ENCODE data around the gene COG3.
A peak's percentile ranks its signal among the peaks of the same experiment; 100 is the strongest.
"Not testable (repeated sequence)": the region's sequence is repeated elsewhere in the genome, so short reads cannot be mapped to it uniquely, and the experiment has no call there.

COG3 gene

GRCh38 chr13:45464687-45465453 is at the start of gene COG3:
TSS of gene COG3 (plus strand) at chr13:45464939. CDS start at chr13:45465037, 98 bp downstream.
- peak; percentile 99 for DNase-seq (ENCODE audit: low read depth)

- DNase-seq (ENCODE audit: low read depth): no peak
These were observed 49.6 kb upstream of the COG3 start for GRCh38 chr13:45415112-45415511.

DNA sequence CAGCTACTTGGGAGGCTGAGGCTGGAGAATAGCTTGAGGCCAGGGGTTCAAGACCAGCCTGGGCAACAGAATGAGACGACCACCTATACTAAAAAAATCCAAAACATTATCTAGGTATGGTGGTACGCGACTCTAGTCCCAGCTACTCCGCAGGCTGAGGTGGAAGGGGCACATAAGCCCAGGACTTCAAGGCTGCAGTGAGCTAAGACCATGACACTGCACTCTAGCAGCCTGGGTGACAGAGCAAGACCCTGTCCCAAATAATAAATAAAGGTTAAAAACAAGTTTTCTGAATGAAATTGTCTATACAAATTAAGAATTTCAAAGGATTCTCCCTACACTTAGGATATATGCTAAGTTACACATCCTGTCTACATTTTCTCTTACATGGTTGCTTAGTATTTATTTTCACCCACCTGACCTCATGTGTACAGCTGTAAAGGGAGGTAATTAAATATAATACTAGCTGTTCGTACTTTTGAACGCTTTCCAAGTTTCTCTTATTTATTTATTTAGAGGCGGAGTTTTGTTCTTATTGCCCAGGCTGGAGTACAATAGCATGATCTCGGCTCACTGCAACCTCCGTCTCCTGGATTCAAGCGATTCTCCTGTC is 48.1 kb upstream of the COG3 start:
- DNase-seq (ENCODE audit: low read depth): no peak

DNA sequence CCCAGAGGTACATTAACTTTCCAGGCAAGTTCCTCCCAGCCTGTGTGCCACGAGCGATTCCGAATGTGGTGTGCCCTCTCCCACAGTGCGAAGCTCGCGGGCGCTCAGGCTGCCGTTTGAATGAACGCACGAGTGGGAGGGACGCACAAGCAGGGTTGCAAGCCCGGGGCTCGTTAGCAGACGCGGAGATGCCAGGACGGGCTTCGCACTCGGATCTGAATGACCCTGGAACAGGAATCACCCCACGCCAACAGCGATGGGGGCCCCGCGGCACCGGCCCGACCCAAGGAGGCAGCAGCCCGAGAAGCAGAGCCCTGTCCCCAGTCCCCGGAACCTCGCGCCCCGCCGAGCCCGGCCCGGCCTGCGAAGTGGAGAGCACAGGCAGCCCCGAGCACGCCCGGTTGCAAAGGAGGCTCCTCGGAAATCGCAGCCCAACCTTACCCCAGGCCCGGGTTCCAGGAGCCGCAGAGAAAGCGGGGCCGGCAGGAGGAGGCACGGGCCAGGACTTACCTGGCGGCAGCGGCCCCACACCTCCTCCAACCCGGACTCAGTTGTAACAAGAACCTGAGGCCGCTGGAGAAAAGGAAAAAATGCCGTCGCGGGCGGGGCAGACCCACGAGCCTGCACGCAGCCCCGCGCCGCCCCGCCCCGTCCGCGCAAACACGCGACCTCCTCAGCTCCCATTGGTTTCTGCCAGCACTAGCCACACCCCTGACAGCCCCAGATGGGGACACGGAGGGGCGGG is 46.8 kb upstream of the COG3 start, which contains the start of gene SLC25A30:
Gene SLC25A30, minus strand, starts transcription at position 584 of the 745 bp plus-strand sequence. CDS start 6,948 bp downstream, outside the sequence.
- DNase-seq (ENCODE audit: low read depth): peak; percentile 91

- not testable (repeated sequence) for DNase-seq (ENCODE audit: low read depth)
These were observed 45.4 kb upstream of the COG3 start for GRCh38 chr13:45419389-45419788.

- no peak for DNase-seq (ENCODE audit: low read depth)
These were observed 44.8 kb upstream of the COG3 start for GRCh38 chr13:45419945-45420344.

DNA sequence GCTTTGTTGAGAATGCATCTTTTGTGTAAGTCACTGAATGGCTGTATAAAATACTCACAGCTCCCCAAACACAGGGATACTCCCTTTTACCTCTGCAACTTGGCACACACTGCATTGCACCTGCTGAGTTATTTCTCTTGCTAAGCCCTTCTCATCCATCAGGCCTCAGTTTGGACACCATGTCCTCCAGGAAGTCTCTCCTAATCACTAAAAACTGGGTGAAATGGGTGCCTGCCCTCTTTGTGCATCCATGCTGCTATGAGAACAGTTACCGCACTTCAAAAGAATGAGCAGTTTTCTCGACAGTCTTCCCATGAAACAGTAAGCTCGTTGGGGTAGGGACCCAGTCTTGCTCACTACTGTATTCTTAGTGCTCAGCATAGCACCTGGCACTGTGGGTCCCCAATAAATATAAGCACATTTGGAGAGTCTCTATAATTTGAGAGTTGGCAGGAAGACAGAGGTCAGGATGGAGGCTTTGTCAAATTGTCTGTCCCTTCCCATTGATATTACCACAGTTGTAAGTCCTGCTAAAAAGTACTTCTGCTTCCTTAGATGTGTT is 41.9 kb upstream of the COG3 start:
- no peak for DNase-seq (ENCODE audit: low read depth)

GRCh38 chr13:45426056-45426841 is 38.5 kb upstream of the COG3 start:
- DNase-seq (ENCODE audit: low read depth): not testable (repeated sequence)

DNA sequence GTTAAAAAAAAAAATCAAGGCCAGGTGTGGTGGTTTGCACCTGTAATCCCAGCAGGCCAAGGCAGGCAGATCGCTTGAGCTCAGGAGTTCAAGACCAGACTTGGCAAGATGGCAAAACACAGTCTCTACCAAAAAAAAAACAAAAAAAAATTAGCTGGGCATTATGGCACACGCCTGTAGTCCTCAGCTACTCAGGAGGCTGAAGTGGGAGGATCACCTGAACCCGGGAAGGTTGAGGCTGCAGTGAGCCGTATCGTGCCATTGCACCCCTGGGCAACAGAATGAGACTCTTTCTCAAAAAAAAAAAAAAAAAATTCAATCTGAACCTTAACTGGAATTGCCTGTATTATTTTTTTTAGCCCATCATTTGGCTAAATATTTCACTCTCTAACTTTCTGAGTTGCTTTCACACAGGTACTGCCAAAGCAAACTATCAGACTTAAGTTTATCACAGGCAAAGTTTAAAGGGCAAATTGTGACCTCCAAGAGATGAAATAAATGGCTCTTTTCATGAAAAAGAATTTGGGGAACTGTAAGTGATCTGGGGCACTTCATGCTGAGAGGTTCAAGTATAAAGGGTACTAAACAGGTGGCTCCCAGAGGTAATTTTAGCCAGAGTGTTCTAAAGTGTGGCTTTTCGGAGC is 31.9 kb upstream of the COG3 start:
- DNase-seq (ENCODE audit: low read depth): no peak

- DNase-seq (ENCODE audit: low read depth): no peak
These were observed 31.4 kb upstream of the COG3 start for GRCh38 chr13:45433381-45433790.

- no peak for DNase-seq (ENCODE audit: low read depth)
These were observed 30.0 kb upstream of the COG3 start for GRCh38 chr13:45434556-45435371.

DNA sequence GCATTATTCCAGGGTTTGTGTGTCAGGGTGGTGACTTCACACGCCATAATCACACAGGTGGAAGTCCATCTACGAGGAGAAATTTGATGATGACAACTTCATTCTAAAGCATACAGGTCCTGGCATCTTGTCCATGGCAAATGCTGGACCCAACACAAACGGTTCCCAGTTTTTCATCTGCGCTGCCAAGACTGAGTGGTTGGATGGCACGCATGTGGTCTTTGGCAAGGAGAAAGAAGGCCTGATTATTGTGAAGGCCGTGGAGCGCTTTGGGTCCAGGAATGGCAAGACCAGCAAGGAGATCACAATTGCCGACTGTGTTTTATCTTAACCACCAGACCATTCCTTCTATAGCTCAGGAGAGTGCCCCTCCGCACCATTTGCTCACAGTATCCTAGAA is 28.4 kb upstream of the COG3 start:
- DNase-seq (ENCODE audit: low read depth): no peak

- DNase-seq (ENCODE audit: low read depth): no peak
These were observed 27.8 kb upstream of the COG3 start for GRCh38 chr13:45436953-45437352.

- DNase-seq (ENCODE audit: low read depth): no peak
These were observed 26.8 kb upstream of the COG3 start for GRCh38 chr13:45437947-45438346.

DNA sequence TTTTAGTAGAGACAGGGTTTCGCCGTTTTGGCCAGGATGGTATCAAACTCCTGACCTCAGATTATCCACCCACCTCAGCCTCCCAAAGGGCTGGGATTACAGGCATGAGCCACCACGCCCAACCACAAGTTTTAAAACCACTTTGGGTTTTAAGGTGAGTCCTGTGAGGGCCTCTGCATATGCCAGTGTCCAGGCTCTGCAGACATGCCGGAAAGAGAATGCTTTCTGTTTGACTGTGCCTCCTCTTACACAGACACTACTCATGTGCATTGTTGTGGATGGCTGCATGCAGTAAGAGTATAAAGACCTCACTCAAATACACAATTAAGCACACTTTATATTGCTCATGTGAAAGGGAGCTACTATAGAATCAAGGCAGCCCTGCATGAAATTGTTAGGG is 25.7 kb upstream of the COG3 start:
- no peak for DNase-seq (ENCODE audit: low read depth)

DNA sequence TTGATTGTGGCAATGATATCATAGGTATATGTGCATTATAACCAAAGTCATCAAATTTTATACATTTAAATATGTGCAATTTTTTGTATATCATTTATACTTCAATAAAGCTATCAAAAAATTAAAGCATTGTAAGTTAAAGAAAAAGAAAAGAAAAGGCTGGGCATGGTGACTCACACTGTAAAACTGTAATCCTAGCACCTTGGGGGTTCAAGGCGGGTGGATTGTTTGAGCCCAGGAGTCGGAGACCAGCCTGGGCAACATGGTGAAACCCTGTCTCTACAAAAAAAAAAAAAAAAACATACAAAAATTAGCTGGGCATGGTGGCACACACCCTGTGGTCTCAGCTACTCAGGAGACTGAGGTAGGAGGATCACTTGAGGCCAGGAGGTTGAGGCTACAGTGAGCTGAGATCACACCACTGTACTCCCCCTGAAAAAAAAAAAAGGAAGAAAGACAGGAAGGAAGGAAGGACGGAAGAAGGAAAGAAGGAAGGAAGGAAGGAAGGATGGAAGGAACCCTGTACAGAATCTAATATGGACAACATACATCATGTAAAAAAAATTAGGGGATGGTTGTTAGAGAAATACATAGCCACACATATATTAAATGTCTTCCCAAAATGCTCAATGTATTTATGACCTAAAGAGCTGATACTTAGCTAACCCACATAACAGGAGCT is 24.8 kb upstream of the COG3 start:
- no peak for DNase-seq (ENCODE audit: low read depth)

DNA sequence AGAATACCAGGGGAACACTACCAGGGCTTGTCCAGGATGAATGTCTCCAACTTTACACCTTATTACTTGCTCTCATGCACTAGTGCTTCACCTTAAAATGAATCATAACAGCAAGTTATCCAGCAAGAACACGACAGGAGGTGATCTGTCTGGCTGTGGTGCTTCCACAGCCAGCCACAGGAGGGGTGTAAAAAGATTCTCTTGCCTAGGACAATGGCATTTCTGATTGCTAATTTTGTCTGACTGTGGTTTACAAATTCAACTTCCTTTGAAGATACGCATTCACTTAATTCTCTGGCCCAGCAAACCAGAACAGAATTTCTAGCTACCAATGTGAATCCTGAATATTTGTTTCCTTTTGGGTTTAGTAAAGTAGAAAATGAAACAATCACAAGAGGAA is 23.1 kb upstream of the COG3 start:
- peak; percentile 54 for DNase-seq (ENCODE audit: low read depth)

- DNase-seq (ENCODE audit: low read depth): no peak
These were observed 19.7 kb upstream of the COG3 start for GRCh38 chr13:45445053-45445452.

- DNase-seq (ENCODE audit: low read depth): peak; percentile 70
These were observed 18.6 kb upstream of the COG3 start for GRCh38 chr13:45446181-45446580.
